IMR-90 (cell line): Measurements from ENCODE around the gene IL4R. TPM values are rescaled to one million over a fixed set of nuclear protein-coding genes. Genes with fewer than 3 reads are reported as not detected.

Source experiments
- ATAC-seq: fragments of 200-7000 bp; cut with Tn5 transposase; 2 replicates; pipeline ENCODE4 v1.9.1; 2020; ENCODE audit warnings: low read depth, mild to moderate bottlenecking, moderate library complexity
- BruUV-seq: library from RNA; stranded (reverse); fragments of 400-500 nt; replicated peaks from 2 replicates; lab custom pipeline; 2021; lab: Mats Ljungman, UMichigan
- CTCF ChIA-PET: fragments of 300-600 bp; formaldehyde crosslinking; extraction: SDS; loops from one replicate; lab custom pipeline; 2021; ENCODE audit warnings: antibody characterized with exemption; lab: Yijun Ruan, JAX
- POLR2A ChIA-PET: fragments of 300-600 bp; sonication (Branson Sonifier 250); formaldehyde crosslinking; loops from one replicate; lab custom pipeline; 2022; ENCODE audit warnings: antibody characterized with exemption; ENCODE audit not compliant: unreplicated experiment; lab: Charles Lee
- DNase-seq: peaks from one replicate; pipeline ENCODE4 v3.0.0; 2013
- H2AFZ ChIP-seq: replicated peaks from 2 replicates; pipeline ENCODE3; 2013; ENCODE audit warnings: low read length, mild to moderate bottlenecking; ENCODE audit not compliant: poor library complexity
- H2AK5ac ChIP-seq: 2 replicates; pipeline ENCODE4 v1.6.1; 2013; ENCODE audit warnings: low read depth, low read length, inconsistent platforms
- H2AK9ac ChIP-seq: replicated peaks from 2 replicates; pipeline ENCODE3; 2013; ENCODE audit warnings: mild to moderate bottlenecking, low read depth, low read length, moderate library complexity; ENCODE audit not compliant: poor library complexity
- H2BK120ac ChIP-seq: 2 replicates; pipeline ENCODE4 v1.6.1; 2013; ENCODE audit warnings: low read depth, low read length, inconsistent platforms
- H2BK15ac ChIP-seq: 3 replicates; pipeline ENCODE4 v1.6.1; 2013; ENCODE audit warnings: low read depth, low read length, inconsistent platforms
- H2BK20ac ChIP-seq: 2 replicates; pipeline ENCODE4 v1.6.1; 2013; ENCODE audit warnings: low read depth, mild to moderate bottlenecking, inconsistent platforms, low read length, moderate library complexity
- H2BK5ac ChIP-seq: 2 replicates; pipeline ENCODE4 v1.6.1; 2013; ENCODE audit warnings: mild to moderate bottlenecking, low read depth, low read length, inconsistent platforms; ENCODE audit not compliant: poor library complexity, severe bottlenecking
- H3K14ac ChIP-seq: replicated peaks from 2 replicates; pipeline ENCODE4 v1.6.1; 2013; ENCODE audit warnings: low read depth, low read length, inconsistent platforms
- H3K18ac ChIP-seq: 2 replicates; pipeline ENCODE4 v1.6.1; 2013; ENCODE audit warnings: low read depth, low read length, control low read depth
- H3K23ac ChIP-seq: 2 replicates; pipeline ENCODE4 v1.6.1; 2013; ENCODE audit warnings: low read depth, low read length, inconsistent platforms
- H3K27ac ChIP-seq: 2 replicates; pipeline ENCODE4 v1.5.1; 2013; ENCODE audit warnings: mild to moderate bottlenecking, control low read depth, low read length; ENCODE audit not compliant: insufficient read depth
- H3K27me3 ChIP-seq: 2 replicates; pipeline ENCODE4 v1.6.1; 2013; ENCODE audit warnings: low read length; ENCODE audit not compliant: control insufficient read depth, insufficient read depth
- H3K36me3 ChIP-seq: 2 replicates; pipeline ENCODE4 v1.6.1; 2013; ENCODE audit warnings: low read length, mixed read lengths; ENCODE audit not compliant: control insufficient read depth, insufficient read depth
- H3K4ac ChIP-seq: 2 replicates; pipeline ENCODE4 v1.6.1; 2013; ENCODE audit warnings: low read depth, low read length, inconsistent platforms
- H3K4me1 ChIP-seq: 2 replicates; pipeline ENCODE4 v1.6.1; 2013; ENCODE audit warnings: low read length, mixed read lengths; ENCODE audit not compliant: control insufficient read depth, insufficient read depth
- H3K4me2 ChIP-seq: 2 replicates; pipeline ENCODE4 v1.6.1; 2013; ENCODE audit warnings: low read depth, mild to moderate bottlenecking, control low read depth, low read length, moderate library complexity
- H3K4me3 ChIP-seq: 2 replicates; pipeline ENCODE4 v1.5.1; 2013; ENCODE audit warnings: low read depth, mild to moderate bottlenecking, control low read depth, low read length, moderate library complexity; ENCODE audit not compliant: insufficient read depth
- H3K56ac ChIP-seq: 2 replicates; pipeline ENCODE4 v1.6.1; 2013; ENCODE audit warnings: low read length, inconsistent platforms; ENCODE audit not compliant: insufficient read depth; ENCODE audit errors: extremely low read depth
- H3K79me1 ChIP-seq, 2 experiments: 2 replicates each; pipeline ENCODE4 v1.6.1; 2013; ENCODE audit warnings: low read length in 2 of 2, inconsistent platforms in 1 of 2, low read depth in 1 of 2
- H3K9ac ChIP-seq: 2 replicates; pipeline ENCODE4 v1.6.1; 2013; ENCODE audit warnings: low read depth, low read length, control low read depth
- H3K9me1 ChIP-seq: 2 replicates; pipeline ENCODE4 v1.6.1; 2013; ENCODE audit warnings: low read length, inconsistent platforms; ENCODE audit not compliant: insufficient read depth
- H3K9me3 ChIP-seq: 2 replicates; pipeline ENCODE4 v1.6.1; 2013; ENCODE audit warnings: low read length; ENCODE audit not compliant: control insufficient read depth, insufficient read depth
- H4K20me1 ChIP-seq: 2 replicates; pipeline ENCODE4 v1.6.1; 2013; ENCODE audit warnings: low read length, inconsistent platforms; ENCODE audit not compliant: insufficient read depth
- H4K5ac ChIP-seq: 2 replicates; pipeline ENCODE4 v1.6.1; 2013; ENCODE audit warnings: mild to moderate bottlenecking, low read depth, low read length, control low read depth
- H4K8ac ChIP-seq, 2 experiments: 2 replicates each; pipeline ENCODE4 v1.6.1; 2013; ENCODE audit warnings: low read depth in 2 of 2, low read length in 2 of 2, control low read depth in 1 of 2, inconsistent platforms in 1 of 2
- H4K91ac ChIP-seq: 2 replicates; pipeline ENCODE4 v1.6.1; 2013; ENCODE audit warnings: low read depth, low read length, inconsistent platforms; ENCODE audit not compliant: insufficient read depth
- BHLHE40 ChIP-seq: fragments of 150-350 bp; IDR thresholded peaks from 2 replicates; pipeline ENCODE4 v1.6.1; 2016; ENCODE audit warnings: mild to moderate bottlenecking, low read depth, low read length
- CEBPB ChIP-seq: IDR thresholded peaks from 2 replicates; pipeline ENCODE4 v1.6.1; 2012; ENCODE audit warnings: low read depth, low read length, improper control_type of control experiment
- CHD1 ChIP-seq: IDR thresholded peaks from 2 replicates; pipeline ENCODE4 v1.6.1; 2012; ENCODE audit warnings: low read depth, low read length, improper control_type of control experiment
- FOS ChIP-seq: fragments of 150-350 bp; IDR thresholded peaks from 2 replicates; pipeline ENCODE4 v1.6.1; 2016; ENCODE audit warnings: low read depth, low read length
- MAFK ChIP-seq: IDR thresholded peaks from 2 replicates; pipeline ENCODE4 v1.6.1; 2012; ENCODE audit warnings: low read depth, low read length, improper control_type of control experiment
- POLR2A ChIP-seq: IDR thresholded peaks from 2 replicates; pipeline ENCODE4 v1.6.1; 2012; ENCODE audit warnings: mild to moderate bottlenecking, low read depth, low read length
- SMC3 ChIP-seq: fragments of 150-350 bp; IDR thresholded peaks from 2 replicates; pipeline ENCODE4 v1.6.1; 2016; ENCODE audit warnings: low read depth, mild to moderate bottlenecking, antibody characterized with exemption, low read length, moderate library complexity
- WGBS, 2 experiments: methylation state at CpG; one replicate each; pipeline versions ENCODE4 v1.1.5 to v1.1.7; 2013; ENCODE audit warnings: missing lambda C conversion rate in 2 of 2; ENCODE audit not compliant: insufficient read length in 1 of 2; ENCODE audit errors: extremely low coverage in 2 of 2; 5-methylcytosine and 5-hydroxymethylcytosine counted together
- dilution Hi-C: fragments of 300-500 bp; cut with HindIII; formaldehyde crosslinking; loops from one replicate; pipeline ENCODE4 v1.14.3; 2018; ENCODE audit warnings: low sequenced_read_pairs; ENCODE audit not compliant: unreplicated experiment
- in situ Hi-C: fragments of 300-500 bp; cut with MboI; formaldehyde crosslinking; loops from 3 replicates; pipeline ENCODE4 v1.14.3; 2019; ENCODE audit warnings: low sequenced_read_pairs, inconsistent platforms, mixed read lengths
- intact Hi-C: fragments of 100-400 bp; cut with micrococcal nuclease; formaldehyde crosslinking; loops from 2 replicates; pipeline ENCODE4 v1.10.0; 2022
- polyA plus RNA-seq, 3 experiments: library from polyadenylated mRNA; depleted of rRNA; stranded (reverse); fragments of >200 nt; gene quantifications; 2 replicates each; pipeline ENCODE4 v1.2.3, GENCODE V29; 2012; ENCODE audit warnings: low replicate concordance in 1 of 3
- total RNA-seq: library from RNA; depleted of rRNA; stranded (reverse); fragments of >200 nt; gene quantifications from 2 replicates; pipeline ENCODE4 v1.2.3, GENCODE V29; 2012
- TF ChIP-seq, protein P1 (sequence below): fragments of 150-350 bp; IDR thresholded peaks from 2 replicates; pipeline ENCODE4 v1.6.1; 2016; ENCODE audit warnings: low read depth, mild to moderate bottlenecking, low read length, moderate library complexity, borderline replicate concordance
- TF ChIP-seq, protein P2 (sequence below): fragments of 150-350 bp; IDR thresholded peaks from 2 replicates; pipeline ENCODE4 v1.6.1; 2017; ENCODE audit warnings: mild to moderate bottlenecking, antibody characterized with exemption, low read length, low read depth

The IL4R gene
- total and polyA plus RNA-seq, 2 of the 4 experiments (the other 2 are of a cell fraction) = 6.3 to 18.7 TPM

DNA sequence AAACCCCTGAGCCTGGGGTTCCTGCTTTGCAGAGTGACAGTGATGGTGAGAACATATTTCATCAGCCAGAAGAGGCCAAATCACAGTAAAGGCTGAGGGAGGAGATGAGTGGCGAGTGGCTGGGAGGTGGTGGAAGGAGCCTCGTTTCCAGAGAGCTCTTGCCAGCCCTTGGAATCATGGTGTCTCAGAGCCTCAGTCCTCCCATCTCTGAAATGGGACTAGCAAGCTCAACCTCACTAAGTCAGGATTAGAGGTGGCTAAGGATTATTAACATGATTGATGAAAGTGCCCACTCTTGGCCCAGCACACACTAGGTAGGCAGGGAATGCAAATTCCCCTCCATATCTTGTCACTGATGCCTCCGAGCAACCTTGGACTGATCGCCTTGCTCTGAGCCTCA lies 43.0 kb downstream of the IL4R start:
- H3K36me3 ChIP-seq = peaks cover 77% of the 10 kb centered on the region
- H3K27me3 ChIP-seq = no peaks in the 10 kb centered on the region
- no peak overlapping the region for H4K8ac ChIP-seq
- no CpG with 5 or more reads among the region's 4 CpGs for WGBS, 2 experiments
- H2AK5ac ChIP-seq = no peak overlapping the region
- no peak overlapping the region for H2BK5ac ChIP-seq
- no peak overlapping the region for H3K56ac ChIP-seq
- H4K5ac ChIP-seq = no peak overlapping the region
- DNase-seq = no peak
- H3K4me2 ChIP-seq = no peak overlapping the region
- TF ChIP-seq CEBPB (no peak), MAFK (no peak), BHLHE40 (no peak), FOS (no peak), CHD1 (no peak), SMC3 (no peak), POLR2A (no peak)
- TF ChIP-seq, protein P1, sequence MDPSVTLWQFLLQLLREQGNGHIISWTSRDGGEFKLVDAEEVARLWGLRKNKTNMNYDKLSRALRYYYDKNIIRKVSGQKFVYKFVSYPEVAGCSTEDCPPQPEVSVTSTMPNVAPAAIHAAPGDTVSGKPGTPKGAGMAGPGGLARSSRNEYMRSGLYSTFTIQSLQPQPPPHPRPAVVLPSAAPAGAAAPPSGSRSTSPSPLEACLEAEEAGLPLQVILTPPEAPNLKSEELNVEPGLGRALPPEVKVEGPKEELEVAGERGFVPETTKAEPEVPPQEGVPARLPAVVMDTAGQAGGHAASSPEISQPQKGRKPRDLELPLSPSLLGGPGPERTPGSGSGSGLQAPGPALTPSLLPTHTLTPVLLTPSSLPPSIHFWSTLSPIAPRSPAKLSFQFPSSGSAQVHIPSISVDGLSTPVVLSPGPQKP = no peak
- TF ChIP-seq, protein P2, sequence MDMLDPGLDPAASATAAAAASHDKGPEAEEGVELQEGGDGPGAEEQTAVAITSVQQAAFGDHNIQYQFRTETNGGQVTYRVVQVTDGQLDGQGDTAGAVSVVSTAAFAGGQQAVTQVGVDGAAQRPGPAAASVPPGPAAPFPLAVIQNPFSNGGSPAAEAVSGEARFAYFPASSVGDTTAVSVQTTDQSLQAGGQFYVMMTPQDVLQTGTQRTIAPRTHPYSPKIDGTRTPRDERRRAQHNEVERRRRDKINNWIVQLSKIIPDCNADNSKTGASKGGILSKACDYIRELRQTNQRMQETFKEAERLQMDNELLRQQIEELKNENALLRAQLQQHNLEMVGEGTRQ = no peak
- ChIA-PET CTCF (no interaction called here), POLR2A (no interaction called here)
- H3K9me3 ChIP-seq = peaks cover 4% of the 10 kb centered on the region
- no peak overlapping the region for H3K23ac ChIP-seq
- H4K91ac ChIP-seq = no peak overlapping the region
- BruUV-seq = no TSS peak
- no peak overlapping the region for H2BK20ac ChIP-seq
- H3K4me1 ChIP-seq = no peaks in the 10 kb centered on the region
- intact Hi-C loops (no loop called here), in situ Hi-C loops (no loop called here), dilution Hi-C loops (no loop called here)
- no peak for ATAC-seq
- H2BK15ac ChIP-seq = no peak overlapping the region
- H3K9ac ChIP-seq = no peak overlapping the region
- H2AK9ac ChIP-seq = no peak overlapping the region
- H4K20me1 ChIP-seq = no peaks in the 10 kb centered on the region; the same call in 1 of the 2 replicates
- no peak overlapping the region for H3K4ac ChIP-seq
- no peak overlapping the region for H3K4me3 ChIP-seq
- H3K14ac ChIP-seq = no peak overlapping the region
- peaks cover 4% of the 10 kb centered on the region; the same call in 1 of the 2 replicates for H3K9me1 ChIP-seq
- H3K79me1 ChIP-seq = peaks cover 9 to 50% of the 10 kb centered on the region in 2 experiments
- H3K27ac ChIP-seq = no peak overlapping the region
- no peak overlapping the region for H2BK120ac ChIP-seq
- no peak overlapping the region for H3K18ac ChIP-seq
- H2AFZ ChIP-seq = no peak overlapping the region
